Hepatocyte (in vitro differentiated cells): ENCODE data around the gene FNDC3B.

Source experiments
- EZH2phosphoT487 ChIP-seq: fragments of 200-600 bp; sonication (generic); IDR thresholded peaks from one replicate; pipeline ENCODE4 v1.6.1; 2018; ENCODE audit warnings: antibody characterized with exemption, mild to moderate bottlenecking, low read depth, moderate library complexity; ENCODE audit not compliant: unreplicated experiment, severe bottlenecking
- TF ChIP-seq, protein P1 (sequence below): fragments of 200-600 bp; sonication (generic); IDR thresholded peaks from 2 replicates; pipeline ENCODE4 v1.5.1; 2016; ENCODE audit warnings: antibody characterized with exemption, mild to moderate bottlenecking; ENCODE audit not compliant: poor library complexity

DNA sequence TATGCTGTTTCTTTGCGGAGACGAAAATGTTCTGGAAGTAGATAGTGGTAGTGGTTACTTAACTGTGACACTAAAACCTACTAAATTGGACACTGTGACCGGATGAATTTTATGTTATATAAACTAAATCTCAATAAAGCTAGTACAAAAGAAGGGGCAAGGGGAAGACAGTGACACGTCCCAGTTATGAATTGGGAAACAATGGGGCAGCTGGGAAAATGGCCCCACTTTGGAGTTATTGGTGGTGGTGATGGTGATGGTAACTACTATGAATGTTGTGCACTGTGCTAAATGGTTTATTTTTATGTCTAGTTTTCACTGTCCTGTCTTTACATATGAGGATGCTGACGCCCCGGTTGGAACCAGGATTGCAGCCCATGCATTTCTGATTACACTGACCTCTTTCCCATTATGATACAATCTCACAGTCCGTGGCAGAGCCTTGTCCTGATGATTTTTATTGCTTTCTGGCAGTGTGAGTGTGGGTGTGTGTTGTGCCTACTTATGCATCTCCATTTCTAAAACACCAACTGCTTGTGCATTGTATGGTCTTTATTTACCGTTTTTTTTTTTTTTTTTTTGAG lies 192.0 kb downstream of the FNDC3B start:
- TF ChIP-seq, protein P1, sequence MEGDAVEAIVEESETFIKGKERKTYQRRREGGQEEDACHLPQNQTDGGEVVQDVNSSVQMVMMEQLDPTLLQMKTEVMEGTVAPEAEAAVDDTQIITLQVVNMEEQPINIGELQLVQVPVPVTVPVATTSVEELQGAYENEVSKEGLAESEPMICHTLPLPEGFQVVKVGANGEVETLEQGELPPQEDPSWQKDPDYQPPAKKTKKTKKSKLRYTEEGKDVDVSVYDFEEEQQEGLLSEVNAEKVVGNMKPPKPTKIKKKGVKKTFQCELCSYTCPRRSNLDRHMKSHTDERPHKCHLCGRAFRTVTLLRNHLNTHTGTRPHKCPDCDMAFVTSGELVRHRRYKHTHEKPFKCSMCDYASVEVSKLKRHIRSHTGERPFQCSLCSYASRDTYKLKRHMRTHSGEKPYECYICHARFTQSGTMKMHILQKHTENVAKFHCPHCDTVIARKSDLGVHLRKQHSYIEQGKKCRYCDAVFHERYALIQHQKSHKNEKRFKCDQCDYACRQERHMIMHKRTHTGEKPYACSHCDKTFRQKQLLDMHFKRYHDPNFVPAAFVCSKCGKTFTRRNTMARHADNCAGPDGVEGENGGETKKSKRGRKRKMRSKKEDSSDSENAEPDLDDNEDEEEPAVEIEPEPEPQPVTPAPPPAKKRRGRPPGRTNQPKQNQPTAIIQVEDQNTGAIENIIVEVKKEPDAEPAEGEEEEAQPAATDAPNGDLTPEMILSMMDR = no peak
- no peak for TF ChIP-seq EZH2phosphoT487
